Duodenal mucosa (tissue), 2 donors: ENCODE measurements around the gene HTR3B.
"Not testable (repeated sequence)": the region's sequence is repeated elsewhere in the genome, so short reads cannot be mapped to it uniquely, and the experiment has no call there.

Experiments used
- H3K27ac ChIP-seq: one replicate; pipeline ENCODE4 v1.7.0; 2013; ENCODE audit warnings: low read depth, low read length
- H3K27me3 ChIP-seq, 2 donors: one replicate each; pipeline ENCODE4 v1.7.0; 2013; ENCODE audit warnings: low read length in 2 of 2, control low read depth in 1 of 2; ENCODE audit not compliant: insufficient read depth in 2 of 2, control insufficient read depth in 1 of 2
- H3K36me3 ChIP-seq, 2 donors: one replicate each; pipeline ENCODE4 v1.7.0; 2013; ENCODE audit warnings: low read length in 2 of 2, control low read depth in 1 of 2; ENCODE audit not compliant: insufficient read depth in 2 of 2, control insufficient read depth in 1 of 2
- H3K4me1 ChIP-seq, 2 donors: one replicate each; pipeline ENCODE4 v1.7.0; 2013; ENCODE audit warnings: low read length in 2 of 2, control low read depth in 1 of 2; ENCODE audit not compliant: insufficient read depth in 2 of 2, control insufficient read depth in 1 of 2
- H3K4me3 ChIP-seq, 2 donors: one replicate each; pipeline ENCODE4 v1.7.0; 2013; ENCODE audit warnings: low read length in 2 of 2, low read depth in 1 of 2
- H3K9ac ChIP-seq, 2 donors: one replicate each; pipeline ENCODE4 v1.7.0; 2013; ENCODE audit warnings: low read length in 2 of 2, low read depth in 1 of 2
- H3K9me3 ChIP-seq, 2 donors: one replicate each; pipeline ENCODE4 v1.7.0; 2013; ENCODE audit warnings: low read length in 2 of 2, control low read depth in 1 of 2; ENCODE audit not compliant: control insufficient read depth in 1 of 2

Gene HTR3B

DNA sequence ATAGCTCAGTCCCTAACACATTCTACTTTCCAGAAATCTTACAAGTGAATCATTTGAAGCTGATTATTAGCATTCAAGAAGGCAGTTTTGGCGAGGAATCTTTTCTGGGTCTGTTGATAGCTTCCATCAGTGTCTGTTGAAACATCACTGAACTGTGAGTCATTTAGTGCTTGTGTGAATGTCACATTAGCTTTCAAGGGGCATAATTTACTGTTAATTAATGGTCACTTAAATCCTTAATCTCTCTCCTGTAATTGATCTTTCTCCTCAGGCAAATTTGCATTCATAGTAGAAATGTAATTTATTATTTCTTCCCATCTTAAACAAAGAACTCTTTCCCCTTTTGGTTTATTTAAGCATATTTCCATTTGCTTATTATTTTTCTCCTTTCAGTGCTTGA lies 2.6 kb downstream of the HTR3B start:
- Histone ChIP-seq H3K27ac (no peak overlapping the region), H3K36me3 (no peaks in the 10 kb centered on the region), H3K4me3 (no peak overlapping the region), H3K9me3 (no peaks in the 10 kb centered on the region), H3K27me3 (peaks cover 0 to 6% of the 10 kb centered on the region in 2 donors), H3K4me1 (peaks cover 0 to 13% of the 10 kb centered on the region in 2 donors), H3K9ac (no peak overlapping the region)

DNA sequence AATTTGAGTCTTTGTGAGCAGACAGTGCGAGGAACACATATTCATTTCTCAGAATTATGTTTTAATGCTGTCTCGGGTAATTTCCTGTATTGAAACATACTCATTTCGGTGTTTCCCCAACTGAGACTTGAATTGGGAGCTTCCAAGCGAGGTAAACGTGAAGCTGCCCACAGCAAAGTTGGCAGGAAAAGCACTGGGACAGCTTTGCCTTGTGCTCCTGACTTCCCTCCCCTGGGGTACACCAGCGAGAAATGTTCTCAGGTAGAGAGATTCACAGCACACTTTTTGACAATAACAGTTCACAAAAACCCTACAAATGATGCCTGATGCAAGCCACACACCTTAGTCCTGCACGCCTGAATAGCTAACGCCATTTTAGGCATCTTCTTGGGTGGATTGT lies 3.1 kb downstream of the HTR3B start:
- Histone ChIP-seq H3K9me3 (no peaks in the 10 kb centered on the region), H3K36me3 (no peaks in the 10 kb centered on the region), H3K4me1 (peaks cover 0 to 13% of the 10 kb centered on the region in 2 donors), H3K27me3 (peaks cover 0 to 6% of the 10 kb centered on the region in 2 donors), H3K9ac (no peak overlapping the region), H3K27ac (no peak overlapping the region), H3K4me3 (no peak overlapping the region)

GRCh38 chr11:113908098-113908497 lies 3.5 kb downstream of the HTR3B start:
- no peaks in the 10 kb centered on the region for H3K36me3 ChIP-seq
- no peak overlapping the region for H3K27ac ChIP-seq
- no peaks in the 10 kb centered on the region for H3K9me3 ChIP-seq
- H3K27me3 ChIP-seq: peaks cover 0 to 6% of the 10 kb centered on the region in 2 donors
- no peak overlapping the region for H3K9ac ChIP-seq
- no peak overlapping the region for H3K4me3 ChIP-seq
- peaks cover 0 to 13% of the 10 kb centered on the region in 2 donors for H3K4me1 ChIP-seq

GRCh38 chr11:113911491-113911890 lies 6.9 kb downstream of the HTR3B start:
- not testable (repeated sequence) for H3K4me3 ChIP-seq, H3K27ac ChIP-seq, H3K9me3 ChIP-seq, H3K27me3 ChIP-seq, H3K9ac ChIP-seq, H3K36me3 ChIP-seq
- peaks cover 0 to 13% of the 10 kb centered on the region in 2 donors for H3K4me1 ChIP-seq

DNA sequence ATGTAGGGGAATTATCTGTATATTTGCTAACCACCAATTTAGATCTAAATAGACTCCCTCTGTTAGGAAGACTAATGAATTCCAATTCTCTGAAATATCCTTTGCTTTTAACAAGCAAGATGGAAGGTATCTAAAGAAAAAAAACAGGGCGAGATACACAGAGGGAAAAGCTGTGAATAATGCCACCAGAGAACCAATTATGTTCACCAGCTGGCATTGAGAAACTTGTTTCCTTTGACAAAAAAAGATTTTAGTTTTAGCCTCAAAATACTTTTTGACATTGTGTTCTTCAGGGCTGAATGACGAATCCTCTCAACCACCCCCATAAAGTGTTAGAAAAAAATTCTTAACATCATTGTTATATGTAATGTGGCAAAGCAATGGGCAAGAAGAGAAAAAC lies 19.0 kb downstream of the HTR3B start:
- Histone ChIP-seq H3K9ac (no peak overlapping the region), H3K9me3 (no peaks in the 10 kb centered on the region), H3K27ac (no peak overlapping the region), H3K4me3 (no peak overlapping the region), H3K27me3 (no peaks in the 10 kb centered on the region), H3K36me3 (no peaks in the 10 kb centered on the region), H3K4me1 (no peaks in the 10 kb centered on the region)

- H3K9me3 ChIP-seq: no peaks in the 10 kb centered on the region
- no peak overlapping the region for H3K4me3 ChIP-seq
- H3K4me1 ChIP-seq: no peaks in the 10 kb centered on the region
- H3K9ac ChIP-seq: no peak overlapping the region
- H3K27ac ChIP-seq: no peak overlapping the region
- H3K27me3 ChIP-seq: no peaks in the 10 kb centered on the region
- H3K36me3 ChIP-seq: no peaks in the 10 kb centered on the region
These were observed 21.9 kb downstream of the HTR3B start for GRCh38 chr11:113926273-113927197.

DNA sequence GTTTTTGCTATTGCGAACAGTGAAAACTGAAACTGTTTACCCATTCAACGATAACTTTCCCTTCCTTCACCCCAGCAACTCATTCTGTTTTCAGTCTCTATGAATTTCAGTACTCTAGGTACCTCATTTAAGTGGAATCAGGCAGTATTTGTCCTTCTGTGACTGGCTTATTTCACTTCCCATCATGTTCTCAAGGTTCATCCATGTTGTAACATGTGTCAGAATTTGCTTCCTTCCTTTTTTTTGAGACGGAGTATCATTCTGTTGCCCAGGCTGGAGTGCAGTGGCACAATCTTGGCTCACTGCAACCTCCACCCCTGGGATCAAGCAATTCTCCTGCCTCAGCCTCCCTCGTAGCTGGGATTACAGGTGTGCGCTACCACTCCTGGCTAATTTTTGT lies 23.7 kb downstream of the HTR3B start:
- H3K4me1 ChIP-seq: no peaks in the 10 kb centered on the region
- peaks cover 0 to 2% of the 10 kb centered on the region in 2 donors for H3K27me3 ChIP-seq
- no peak overlapping the region for H3K4me3 ChIP-seq
- no peaks in the 10 kb centered on the region for H3K9me3 ChIP-seq
- no peaks in the 10 kb centered on the region for H3K36me3 ChIP-seq
- H3K9ac ChIP-seq: no peak overlapping the region
- H3K27ac ChIP-seq: no peak overlapping the region

- Histone ChIP-seq H3K9me3 (no peaks in the 10 kb centered on the region), H3K36me3 (no peaks in the 10 kb centered on the region), H3K9ac (no peak overlapping the region), H3K4me1 (no peaks in the 10 kb centered on the region), H3K27ac (no peak overlapping the region), H3K27me3 (peaks cover 2 to 3% of the 10 kb centered on the region in 2 donors), H3K4me3 (no peak overlapping the region)
These were observed 28.2 kb downstream of the HTR3B start for GRCh38 chr11:113932788-113933187.

DNA sequence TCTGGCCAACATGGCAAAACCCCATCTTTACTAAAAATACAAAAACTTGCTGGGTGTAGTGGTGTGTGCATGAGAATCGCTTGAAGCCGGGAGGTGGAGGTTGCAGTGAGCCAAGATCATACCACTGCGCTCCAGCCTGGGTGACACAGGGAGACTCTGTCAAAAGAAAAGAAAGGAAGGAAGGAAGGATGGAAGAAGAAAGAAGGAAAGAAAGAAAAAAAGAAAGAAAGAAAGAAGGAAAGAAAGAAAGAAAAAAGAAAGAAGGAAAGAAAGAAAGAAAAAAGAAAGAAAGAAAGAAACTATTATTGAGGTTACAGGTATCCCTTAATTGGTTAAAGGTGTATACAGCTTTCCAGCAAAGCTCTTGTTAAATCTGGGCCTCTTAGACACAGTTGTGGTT lies 29.6 kb downstream of the HTR3B start:
- not testable (repeated sequence) for H3K27ac ChIP-seq, H3K36me3 ChIP-seq, H3K4me1 ChIP-seq, H3K27me3 ChIP-seq, H3K9ac ChIP-seq, H3K9me3 ChIP-seq, H3K4me3 ChIP-seq

DNA sequence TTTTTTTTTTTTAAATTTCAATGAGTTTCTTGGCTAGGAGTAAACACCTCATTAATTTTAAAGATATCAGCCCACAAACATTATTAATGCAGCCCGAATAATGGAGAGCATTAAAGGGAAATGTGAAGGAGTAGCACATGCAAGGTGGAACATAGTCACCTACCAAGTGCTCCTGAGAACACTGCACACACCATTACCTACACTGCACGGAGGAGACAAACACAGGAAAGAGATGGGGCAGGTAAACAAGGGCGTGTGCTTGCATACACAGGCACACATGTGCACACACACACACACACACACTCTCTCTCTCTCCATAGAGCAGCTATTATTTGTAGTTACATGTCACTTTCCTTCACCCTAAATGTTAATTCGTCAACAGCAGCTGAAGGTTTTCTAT lies 30.2 kb downstream of the HTR3B start:
- Histone ChIP-seq H3K9me3 (no peaks in the 10 kb centered on the region), H3K27ac (no peak overlapping the region), H3K9ac (no peak overlapping the region), H3K4me3 (no peak overlapping the region), H3K4me1 (no peaks in the 10 kb centered on the region), H3K36me3 (no peaks in the 10 kb centered on the region), H3K27me3 (peaks cover 2 to 3% of the 10 kb centered on the region in 2 donors)
